ENCODE results near the gene NUP210L.
"Not testable (repeated sequence)": the region's sequence is repeated elsewhere in the genome, so short reads cannot be mapped to it uniquely, and the experiment has no call there.

NUP210L gene

DNA sequence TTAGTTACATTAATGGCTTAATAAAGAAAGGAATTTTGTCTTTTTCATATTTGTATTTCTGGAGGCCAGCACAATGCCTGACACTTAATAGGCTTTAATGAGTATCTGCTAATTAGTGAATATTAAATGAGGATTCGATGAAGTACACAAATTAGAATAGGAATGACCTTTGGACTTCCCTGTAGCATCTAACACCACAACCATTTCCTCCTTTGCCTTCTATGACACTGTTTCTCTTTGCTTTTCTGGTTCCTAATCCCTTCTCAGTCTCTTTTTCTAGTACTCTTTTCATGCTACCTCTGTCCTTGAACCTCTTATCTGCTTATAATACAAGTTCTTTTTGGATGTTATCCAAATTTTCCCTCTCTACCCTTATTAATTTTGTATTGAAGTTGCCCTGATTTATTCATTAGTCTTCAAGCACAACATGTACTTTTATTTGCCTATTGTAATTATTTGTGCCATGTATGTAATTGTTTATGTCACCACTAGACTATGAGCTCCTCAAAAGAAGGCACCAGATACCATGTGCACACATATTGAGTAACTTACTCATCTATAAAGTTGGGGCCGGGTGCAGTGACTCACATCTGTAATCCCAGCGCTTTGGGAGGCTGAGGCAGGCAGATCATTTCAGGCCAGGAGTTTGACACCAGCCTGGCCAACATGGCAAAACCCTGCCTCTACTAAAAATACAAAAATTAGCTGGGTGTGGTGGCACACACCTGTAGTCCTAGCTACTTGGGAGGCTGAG lies 140.5 kb downstream of the NUP210L start:
- no peaks in the 10 kb centered on the region for H3K9me3 ChIP-seq (ENCODE audit: insufficient read depth, low read length)
- no peak for DNase-seq (ENCODE audit: low read depth, low spot score)

GRCh38 chr1:154012543-154012942 lies 142.3 kb downstream of the NUP210L start:
- H3K4me3 ChIP-seq (ENCODE audit: insufficient read length, low read depth); H3K9me3 ChIP-seq (ENCODE audit: insufficient read depth, low read length); H3K9ac ChIP-seq (ENCODE audit: insufficient read length, low read depth); DNase-seq (ENCODE audit: low read depth, low spot score); H3K27me3 ChIP-seq (ENCODE audit: insufficient read depth, insufficient read length); H3K36me3 ChIP-seq (ENCODE audit: insufficient read depth, insufficient read length, low read length); H3K4me1 ChIP-seq (ENCODE audit: insufficient read depth, insufficient read length): not testable (repeated sequence)

More for the DNA sequence above, 140.5 kb downstream of the NUP210L start:
- no peak overlapping the region for H3K9ac ChIP-seq (ENCODE audit: insufficient read length, low read depth)
- H3K27me3 ChIP-seq (ENCODE audit: insufficient read depth, insufficient read length), result no peaks in the 10 kb centered on the region
- no peak overlapping the region for H3K4me3 ChIP-seq (ENCODE audit: insufficient read length, low read depth)
- TF ChIP-seq YY1 (IDR thresholded peaks at IDR 0.05; ENCODE audit: insufficient read depth, insufficient read length), result no peak
- TF ChIP-seq SUZ12 (IDR thresholded peaks at IDR 0.05; ENCODE audit: extremely low read depth, insufficient read depth, insufficient read length), result no peak
- no peak for TF ChIP-seq ZNF274 (IDR thresholded peaks at IDR 0.05; ENCODE audit: low read depth, low read length)
- no peaks in the 10 kb centered on the region for H3K36me3 ChIP-seq (ENCODE audit: insufficient read depth, insufficient read length, low read length)
- no peaks in the 10 kb centered on the region for H3K4me1 ChIP-seq (ENCODE audit: insufficient read depth, insufficient read length)

GRCh38 chr1:154012129-154012528 lies 142.7 kb downstream of the NUP210L start:
- Histone ChIP-seq H3K4me1 (ENCODE audit: insufficient read depth, insufficient read length) (no peaks in the 10 kb centered on the region), H3K9ac (ENCODE audit: insufficient read length, low read depth) (no peak overlapping the region), H3K27me3 (ENCODE audit: insufficient read depth, insufficient read length) (no peaks in the 10 kb centered on the region), H3K9me3 (ENCODE audit: insufficient read depth, low read length) (no peaks in the 10 kb centered on the region), H3K4me3 (ENCODE audit: insufficient read length, low read depth) (no peak overlapping the region), H3K36me3 (ENCODE audit: insufficient read depth, insufficient read length, low read length) (no peaks in the 10 kb centered on the region)
- DNase-seq (ENCODE audit: low read depth, low spot score), result no peak
- no peak for TF ChIP-seq ZNF274 (IDR thresholded peaks at IDR 0.05; ENCODE audit: low read depth, low read length)
- TF ChIP-seq YY1 (IDR thresholded peaks at IDR 0.05; ENCODE audit: insufficient read depth, insufficient read length), result no peak
- no peak for TF ChIP-seq SUZ12 (IDR thresholded peaks at IDR 0.05; ENCODE audit: extremely low read depth, insufficient read depth, insufficient read length)

- H3K4me1 ChIP-seq (ENCODE audit: insufficient read depth, insufficient read length), result peaks cover 3% of the 10 kb centered on the region
- TF ChIP-seq ZNF274 (IDR thresholded peaks at IDR 0.05; ENCODE audit: low read depth, low read length), result no peak
- no peaks in the 10 kb centered on the region for H3K9me3 ChIP-seq (ENCODE audit: insufficient read depth, low read length)
- H3K36me3 ChIP-seq (ENCODE audit: insufficient read depth, insufficient read length, low read length), result peaks cover 3% of the 10 kb centered on the region
- no peak for DNase-seq (ENCODE audit: low read depth, low spot score)
- H3K27me3 ChIP-seq (ENCODE audit: insufficient read depth, insufficient read length), result no peaks in the 10 kb centered on the region
- H3K4me3 ChIP-seq (ENCODE audit: insufficient read length, low read depth), result no peak overlapping the region
- no peak overlapping the region for H3K9ac ChIP-seq (ENCODE audit: insufficient read length, low read depth)
These were observed 148.7 kb downstream of the NUP210L start for GRCh38 chr1:154006136-154006535.

DNA sequence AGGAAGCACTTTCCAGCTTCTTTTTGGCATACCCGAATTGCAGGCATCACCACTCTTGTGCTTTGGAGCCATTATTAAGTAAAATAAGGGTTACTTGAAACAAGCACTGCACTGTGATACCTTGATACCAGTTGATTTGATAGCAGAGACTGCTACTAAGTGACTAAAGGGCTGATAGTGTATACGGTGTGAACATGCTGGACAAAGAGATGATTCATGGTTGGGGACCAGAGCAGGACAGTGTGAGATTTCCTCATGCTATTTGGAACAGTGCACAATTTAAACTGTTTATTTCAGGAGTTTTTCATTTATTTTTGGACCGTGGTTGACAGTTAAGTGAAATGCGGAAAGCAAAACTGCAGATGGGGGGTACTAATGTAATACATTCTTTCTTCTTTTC lies 154.5 kb downstream of the NUP210L start:
- H3K9ac ChIP-seq (ENCODE audit: insufficient read length, low read depth), result no peak overlapping the region
- no peaks in the 10 kb centered on the region for H3K27me3 ChIP-seq (ENCODE audit: insufficient read depth, insufficient read length)
- no peaks in the 10 kb centered on the region for H3K9me3 ChIP-seq (ENCODE audit: insufficient read depth, low read length)
- no peak for DNase-seq (ENCODE audit: low read depth, low spot score)
- TF ChIP-seq ZNF274 (IDR thresholded peaks at IDR 0.05; ENCODE audit: low read depth, low read length), result no peak
- no peak for TF ChIP-seq SUZ12 (IDR thresholded peaks at IDR 0.05; ENCODE audit: extremely low read depth, insufficient read depth, insufficient read length)
- TF ChIP-seq YY1 (IDR thresholded peaks at IDR 0.05; ENCODE audit: insufficient read depth, insufficient read length), result no peak
- H3K4me1 ChIP-seq (ENCODE audit: insufficient read depth, insufficient read length), result peaks cover 3% of the 10 kb centered on the region
- H3K4me3 ChIP-seq (ENCODE audit: insufficient read length, low read depth), result no peak overlapping the region
- peaks cover 10% of the 10 kb centered on the region for H3K36me3 ChIP-seq (ENCODE audit: insufficient read depth, insufficient read length, low read length)

DNA sequence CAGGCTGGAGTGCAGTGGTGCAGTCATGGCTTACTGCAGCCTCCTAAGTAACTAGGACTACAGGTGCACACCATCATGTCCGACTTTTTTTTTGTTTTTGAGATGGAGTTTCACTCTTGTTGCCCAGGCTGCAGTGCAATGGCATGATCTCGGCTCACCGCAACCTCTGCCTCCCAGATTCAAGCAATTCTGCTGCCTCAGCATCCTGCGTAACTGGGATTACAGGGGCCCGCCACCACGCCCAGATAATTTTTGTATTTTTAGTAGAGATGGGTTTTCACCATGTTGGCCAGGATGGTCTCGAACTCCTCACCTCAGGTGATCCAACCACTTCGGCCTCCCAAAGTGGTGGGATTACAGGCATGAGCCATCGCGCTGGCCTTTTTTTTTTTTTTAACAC lies 158.0 kb downstream of the NUP210L start:
- peaks cover 41% of the 10 kb centered on the region for H3K36me3 ChIP-seq (ENCODE audit: insufficient read depth, insufficient read length, low read length)
- not testable (repeated sequence) for H3K9ac ChIP-seq (ENCODE audit: insufficient read length, low read depth); H3K4me3 ChIP-seq (ENCODE audit: insufficient read length, low read depth); DNase-seq (ENCODE audit: low read depth, low spot score); H3K4me1 ChIP-seq (ENCODE audit: insufficient read depth, insufficient read length); H3K27me3 ChIP-seq (ENCODE audit: insufficient read depth, insufficient read length); H3K9me3 ChIP-seq (ENCODE audit: insufficient read depth, low read length)

GRCh38 chr1:153995640-153996039 lies 159.2 kb downstream of the NUP210L start:
- Histone ChIP-seq H3K36me3 (ENCODE audit: insufficient read depth, insufficient read length, low read length) (peaks cover 51% of the 10 kb centered on the region), H3K9ac (ENCODE audit: insufficient read length, low read depth) (no peak overlapping the region), H3K4me1 (ENCODE audit: insufficient read depth, insufficient read length) (no peaks in the 10 kb centered on the region), H3K9me3 (ENCODE audit: insufficient read depth, low read length) (no peaks in the 10 kb centered on the region), H3K27me3 (ENCODE audit: insufficient read depth, insufficient read length) (no peaks in the 10 kb centered on the region), H3K4me3 (ENCODE audit: insufficient read length, low read depth) (no peak overlapping the region)
- no peak for DNase-seq (ENCODE audit: low read depth, low spot score)
- TF ChIP-seq YY1 (IDR thresholded peaks at IDR 0.05; ENCODE audit: insufficient read depth, insufficient read length) (no peak), ZNF274 (IDR thresholded peaks at IDR 0.05; ENCODE audit: low read depth, low read length) (no peak)

DNA sequence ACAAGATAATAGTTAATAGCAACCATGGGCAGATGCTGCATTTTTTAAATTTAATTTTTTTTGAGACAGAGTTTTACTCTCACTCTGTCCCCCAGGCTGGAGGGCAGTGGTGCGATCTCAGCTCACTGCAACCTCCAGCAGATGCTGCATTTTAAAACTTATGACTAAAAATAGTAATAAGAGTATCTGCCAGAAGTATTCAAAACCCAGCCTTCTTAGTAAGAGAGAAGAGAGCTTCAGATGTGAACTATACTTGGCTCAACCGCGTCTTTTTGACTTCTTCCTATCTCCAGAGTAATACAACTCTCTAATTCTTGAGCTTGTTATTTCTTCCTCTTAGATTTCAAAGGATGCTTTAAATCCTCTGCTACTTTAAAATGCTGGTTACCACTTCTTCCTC lies 159.7 kb downstream of the NUP210L start:
- Histone ChIP-seq H3K27me3 (ENCODE audit: insufficient read depth, insufficient read length) (no peaks in the 10 kb centered on the region), H3K4me3 (ENCODE audit: insufficient read length, low read depth) (no peak overlapping the region), H3K9me3 (ENCODE audit: insufficient read depth, low read length) (no peaks in the 10 kb centered on the region), H3K9ac (ENCODE audit: insufficient read length, low read depth) (no peak overlapping the region), H3K4me1 (ENCODE audit: insufficient read depth, insufficient read length) (no peaks in the 10 kb centered on the region), H3K36me3 (ENCODE audit: insufficient read depth, insufficient read length, low read length) (peaks cover 51% of the 10 kb centered on the region)
- DNase-seq (ENCODE audit: low read depth, low spot score), result no peak
- TF ChIP-seq SUZ12 (IDR thresholded peaks at IDR 0.05; ENCODE audit: extremely low read depth, insufficient read depth, insufficient read length) (no peak), YY1 (IDR thresholded peaks at IDR 0.05; ENCODE audit: insufficient read depth, insufficient read length) (no peak), ZNF274 (IDR thresholded peaks at IDR 0.05; ENCODE audit: low read depth, low read length) (no peak)

Measured in NT2/D1 (cell line).